Stimulated activated CD4-positive, alpha-beta T cell treated with anti-CD3 and anti-CD28 coated beads, Interleukin-12 subunit alpha, Interleukin-12 subunit beta, amount 100 ng/mL, for 48 hours (primary cell): ENCODE measurements around the gene RTTN.
"Not testable (repeated sequence)": the region's sequence is repeated elsewhere in the genome, so short reads cannot be mapped to it uniquely, and the experiment has no call there.

ENCODE experiments used
- DNase-seq, 3 donors: peaks; one replicate each; pipeline ENCODE4 v3.0.0-alpha.2; 2020; ENCODE audit warnings: low read depth in 2 of 3, low spot score in 1 of 3

Gene RTTN

DNA sequence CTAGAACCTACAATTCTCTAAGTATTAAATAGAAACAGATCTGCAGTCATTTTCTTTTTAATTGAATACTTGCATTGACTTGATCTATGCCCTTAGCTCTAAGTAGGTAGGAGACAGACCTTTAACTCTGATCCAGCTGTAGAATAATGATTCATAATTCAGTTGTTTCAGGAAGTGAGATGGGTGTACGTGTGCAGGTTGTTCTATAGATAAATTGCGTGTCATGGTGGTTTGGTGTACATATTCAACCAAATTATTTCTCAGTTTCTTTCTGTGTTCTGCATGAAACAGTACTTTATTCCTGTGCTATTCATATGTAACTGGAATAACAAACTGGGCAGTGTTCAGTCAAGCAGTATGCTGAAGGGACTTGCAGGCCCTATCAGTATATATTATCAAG lies 223.5 kb downstream of the RTTN start:
- no peak for DNase-seq

DNA sequence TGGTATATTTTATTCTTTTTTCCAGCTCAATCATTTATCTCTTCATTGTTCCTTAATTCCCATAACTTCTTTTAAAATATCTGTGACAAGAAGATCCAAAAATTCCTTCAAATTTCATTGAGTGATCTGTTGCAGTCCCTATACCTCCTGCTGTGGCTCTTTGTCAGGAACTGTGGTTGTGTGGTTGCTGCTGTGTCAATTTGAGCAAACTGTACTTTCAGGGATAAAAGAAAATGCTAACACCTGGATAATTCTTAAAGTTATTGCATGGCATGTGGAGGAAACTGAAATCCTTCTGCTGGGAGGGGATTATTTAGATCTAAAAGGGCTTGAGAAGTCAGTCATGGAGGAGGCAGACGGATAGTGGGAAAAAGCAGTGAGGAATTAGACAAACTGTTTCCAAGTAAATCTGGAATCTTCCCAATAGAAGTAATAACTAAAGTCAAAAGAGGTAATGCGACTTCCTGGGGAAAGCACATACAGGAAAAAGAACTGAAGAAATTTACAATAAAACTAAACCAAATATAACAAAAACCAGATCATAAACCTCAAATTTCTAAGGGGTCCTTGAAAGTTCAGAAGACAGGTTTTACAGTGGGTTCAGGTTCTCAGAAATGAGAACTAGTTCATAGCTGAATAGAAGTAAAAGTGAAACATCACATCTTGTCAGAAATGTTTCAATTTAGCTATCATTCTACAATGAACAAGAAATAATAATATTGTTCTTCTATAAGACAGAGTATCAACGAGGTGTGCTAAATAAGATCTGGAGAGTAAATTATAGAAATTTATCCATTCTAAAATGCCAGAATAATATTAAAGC lies 224.3 kb downstream of the RTTN start:
- DNase-seq = no peak

DNA sequence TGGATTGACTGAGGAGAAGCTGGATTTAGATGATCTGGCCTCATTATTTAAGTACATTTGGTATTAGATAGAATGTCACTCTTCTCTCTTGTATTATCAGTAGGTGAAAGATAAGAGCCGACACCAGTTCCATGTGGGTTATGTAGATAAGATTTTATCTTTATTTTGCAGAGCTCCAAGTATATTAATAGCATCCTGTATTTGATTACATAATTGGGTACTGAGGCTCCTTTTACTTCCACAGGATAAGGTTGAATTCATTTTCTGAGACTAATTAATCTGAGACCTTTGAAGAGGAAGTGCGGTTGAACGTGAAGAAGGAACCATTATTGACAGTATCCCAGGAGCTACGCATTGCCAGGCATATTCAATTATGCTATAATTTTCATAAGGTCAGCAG lies 225.0 kb downstream of the RTTN start:
- no peak for DNase-seq

DNA sequence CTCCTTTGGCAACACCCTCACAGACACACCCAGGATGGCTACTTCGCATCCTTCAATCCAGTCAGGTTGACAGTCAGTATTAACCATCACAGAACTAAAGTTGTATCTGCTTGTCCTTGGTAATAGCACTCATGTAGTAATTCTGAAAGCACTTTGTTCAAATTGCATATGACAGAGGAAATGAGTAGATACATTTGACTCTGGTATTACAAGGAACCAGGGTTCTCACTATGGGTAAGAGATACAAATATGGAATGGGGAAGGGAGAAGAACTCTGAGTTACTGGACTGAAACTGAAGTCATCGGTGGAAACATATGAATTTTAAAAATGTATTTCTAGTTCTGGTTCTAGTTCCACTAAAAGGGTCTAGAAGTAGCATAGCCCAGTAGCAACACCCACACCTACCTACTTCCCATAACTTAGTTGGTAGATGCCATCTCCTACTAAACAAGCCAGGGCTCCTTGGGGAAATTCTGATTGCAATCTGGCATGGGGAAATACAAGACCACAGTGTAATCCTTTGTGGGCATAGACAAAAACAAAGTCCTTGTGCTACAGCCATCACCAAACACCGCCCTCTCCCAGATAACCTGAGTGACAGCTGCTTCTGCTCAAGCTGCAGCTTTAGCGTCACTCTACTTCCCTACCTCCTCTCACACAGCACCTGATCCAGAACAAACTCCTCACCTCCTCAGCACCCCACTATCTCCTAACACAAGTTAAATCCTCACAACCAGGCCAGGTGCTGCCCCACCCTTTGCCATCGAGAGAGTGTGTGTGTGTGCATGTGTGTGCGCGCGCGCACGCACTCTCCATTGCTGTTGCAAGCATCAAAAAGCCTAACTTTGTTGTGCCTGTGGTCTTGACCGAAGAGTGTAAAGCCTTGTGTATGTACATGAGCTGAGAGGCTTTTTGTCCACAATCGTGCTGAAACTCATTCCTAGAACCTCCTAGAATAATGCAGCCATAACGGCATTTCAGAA lies 226.5 kb downstream of the RTTN start:
- no peak for DNase-seq

DNA sequence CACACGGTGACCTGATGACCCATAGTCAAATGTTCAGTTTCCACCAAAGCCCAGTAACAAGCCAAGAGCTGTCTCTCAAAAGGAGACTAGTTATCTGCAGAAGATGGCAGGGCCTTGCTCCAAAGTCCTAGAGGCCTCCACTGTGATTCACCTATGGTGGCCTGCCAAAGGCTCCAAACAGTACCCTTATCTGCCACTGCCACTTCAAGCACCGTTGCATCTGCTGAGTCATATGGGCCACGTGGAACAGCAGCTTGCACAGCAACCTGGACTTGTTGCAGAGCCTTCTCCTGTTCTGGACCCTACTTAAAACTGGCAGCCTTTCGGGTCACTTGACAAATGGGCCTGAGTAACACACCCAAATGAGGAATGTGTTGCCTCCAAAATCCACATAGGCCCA lies 230.2 kb downstream of the RTTN start:
- DNase-seq = not testable (repeated sequence)

DNA sequence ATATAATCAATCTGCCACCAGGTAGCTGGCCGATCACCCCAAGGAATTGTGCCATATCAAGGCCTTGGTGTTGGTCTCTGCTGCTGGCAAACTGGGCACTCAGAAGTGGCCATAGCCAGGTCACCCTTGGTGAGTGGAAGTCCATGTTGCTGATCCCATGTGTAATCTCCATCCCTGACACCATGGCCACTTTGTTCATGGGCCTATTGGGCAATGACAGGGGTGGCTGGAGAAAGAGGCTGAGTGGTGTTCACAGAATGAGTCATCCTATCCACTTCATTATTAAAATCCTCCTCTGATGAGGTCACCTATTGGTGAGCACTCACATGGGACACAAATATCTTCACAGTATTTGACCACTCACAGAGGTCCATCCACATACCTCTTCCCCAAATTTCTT lies 231.1 kb downstream of the RTTN start:
- DNase-seq = no peak

DNA sequence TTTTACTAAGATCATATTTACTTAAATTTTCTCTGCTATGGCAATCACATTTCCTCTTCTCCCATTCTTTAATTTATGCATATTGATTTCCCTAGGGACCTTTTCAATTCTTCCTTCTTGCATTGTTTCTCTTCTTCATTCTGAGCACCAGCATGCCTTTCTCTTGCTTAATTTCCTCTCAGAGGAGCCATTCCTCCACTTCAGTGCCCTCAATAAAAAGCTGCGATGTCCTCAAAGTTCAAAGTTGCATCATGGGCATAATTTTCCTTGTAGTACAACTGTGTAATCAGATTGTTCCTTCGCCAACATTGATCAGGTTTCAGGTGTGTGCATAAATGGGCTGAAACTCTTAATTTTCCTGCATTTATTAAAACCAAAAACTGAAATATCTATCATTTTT lies 236.0 kb downstream of the RTTN start:
- no peak for DNase-seq

DNA sequence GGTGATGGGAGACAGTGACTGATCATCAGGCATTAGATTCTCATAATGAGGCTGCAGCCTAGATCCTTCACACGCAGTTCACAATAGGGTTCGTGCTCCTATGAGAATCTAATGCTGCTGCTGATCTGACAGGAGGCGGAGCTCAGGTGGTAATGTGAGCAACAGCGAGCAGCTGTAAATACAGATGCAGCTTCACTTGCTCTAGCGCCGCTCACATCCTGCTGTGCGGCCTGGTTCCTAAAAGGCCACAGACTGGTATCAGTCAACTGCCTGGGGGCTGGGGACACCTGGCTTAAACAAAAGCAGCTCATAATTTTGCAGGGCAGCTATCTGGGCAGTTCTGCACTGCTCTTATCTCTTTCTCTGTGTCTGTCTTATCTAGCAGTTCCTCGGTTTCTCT lies 237.4 kb downstream of the RTTN start:
- no peak for DNase-seq

DNA sequence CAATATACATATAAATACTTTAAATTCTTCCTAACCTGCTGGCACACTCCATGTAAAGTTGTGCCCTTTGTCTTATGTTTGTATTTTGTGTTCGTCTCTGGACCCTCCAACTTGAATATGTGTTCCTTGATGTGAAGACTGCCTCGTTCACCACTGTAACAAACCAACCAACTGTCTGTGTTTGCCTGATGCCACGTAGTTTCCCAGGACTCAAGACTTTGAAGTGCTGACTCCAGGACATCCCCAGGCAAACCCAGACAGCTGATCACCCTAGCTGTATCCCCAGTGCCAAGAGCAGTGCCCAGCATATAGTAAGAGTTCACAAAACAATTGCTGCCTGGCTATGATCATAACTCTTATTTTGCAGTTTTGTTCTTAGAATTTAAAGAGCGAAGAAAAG lies 242.3 kb downstream of the RTTN start:
- DNase-seq = no peak

DNA sequence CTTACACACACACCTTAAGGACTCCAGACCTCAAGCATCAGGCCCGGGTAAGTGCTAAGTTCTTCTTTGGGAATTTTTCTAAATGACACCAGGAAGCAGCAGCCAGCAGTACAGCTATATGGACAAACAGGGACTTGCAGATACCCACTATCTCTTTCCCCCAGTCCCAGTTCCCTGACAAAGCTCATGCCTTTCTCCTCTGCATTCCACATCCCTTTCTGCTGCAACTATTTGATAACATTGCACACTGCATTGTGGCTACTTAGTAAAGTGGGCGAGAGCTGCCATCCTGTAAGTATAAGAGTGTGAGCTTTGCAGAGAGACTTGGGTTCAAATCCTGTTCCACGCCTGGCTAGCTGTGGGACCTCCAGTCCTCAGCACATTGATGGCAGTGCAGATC lies 243.8 kb downstream of the RTTN start:
- DNase-seq = no peak

DNA sequence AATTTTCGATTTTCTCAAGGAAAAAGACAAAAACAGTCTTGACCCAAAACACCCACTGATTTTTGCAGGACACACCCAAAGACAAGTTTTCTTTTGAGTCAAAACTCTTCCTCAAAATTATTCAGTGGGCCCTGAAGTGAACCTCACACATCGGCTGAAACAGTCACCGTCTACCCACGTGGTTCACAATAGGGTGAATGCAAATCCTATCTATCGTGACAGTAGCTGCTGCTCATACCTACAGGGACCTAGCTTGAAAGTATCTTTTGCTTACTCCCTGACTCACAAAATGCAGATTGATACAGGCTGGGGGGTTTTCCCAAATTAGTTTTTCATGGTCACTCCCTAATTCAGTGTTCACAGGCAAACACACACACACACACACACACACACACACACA lies 247.1 kb downstream of the RTTN start:
- no peak for DNase-seq

DNA sequence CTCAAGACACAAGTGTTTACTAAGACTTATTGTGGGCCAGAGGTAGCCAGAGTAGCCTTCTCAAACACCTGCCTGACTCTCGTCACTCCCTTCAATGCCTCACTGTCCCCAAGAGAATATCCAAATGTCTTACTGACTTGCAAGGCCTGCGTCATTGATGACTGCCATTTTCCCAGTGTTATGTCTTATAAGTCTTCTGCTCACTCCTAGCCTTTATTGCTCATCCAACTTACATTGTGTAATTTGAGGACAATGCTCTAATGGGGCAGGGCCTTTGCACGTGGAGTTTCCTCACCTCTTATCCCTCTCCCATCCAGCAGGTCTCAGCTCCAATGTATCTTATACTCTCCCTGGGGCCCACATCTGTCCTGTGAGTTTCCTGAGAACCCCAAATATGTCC lies 247.7 kb downstream of the RTTN start:
- DNase-seq = no peak

DNA sequence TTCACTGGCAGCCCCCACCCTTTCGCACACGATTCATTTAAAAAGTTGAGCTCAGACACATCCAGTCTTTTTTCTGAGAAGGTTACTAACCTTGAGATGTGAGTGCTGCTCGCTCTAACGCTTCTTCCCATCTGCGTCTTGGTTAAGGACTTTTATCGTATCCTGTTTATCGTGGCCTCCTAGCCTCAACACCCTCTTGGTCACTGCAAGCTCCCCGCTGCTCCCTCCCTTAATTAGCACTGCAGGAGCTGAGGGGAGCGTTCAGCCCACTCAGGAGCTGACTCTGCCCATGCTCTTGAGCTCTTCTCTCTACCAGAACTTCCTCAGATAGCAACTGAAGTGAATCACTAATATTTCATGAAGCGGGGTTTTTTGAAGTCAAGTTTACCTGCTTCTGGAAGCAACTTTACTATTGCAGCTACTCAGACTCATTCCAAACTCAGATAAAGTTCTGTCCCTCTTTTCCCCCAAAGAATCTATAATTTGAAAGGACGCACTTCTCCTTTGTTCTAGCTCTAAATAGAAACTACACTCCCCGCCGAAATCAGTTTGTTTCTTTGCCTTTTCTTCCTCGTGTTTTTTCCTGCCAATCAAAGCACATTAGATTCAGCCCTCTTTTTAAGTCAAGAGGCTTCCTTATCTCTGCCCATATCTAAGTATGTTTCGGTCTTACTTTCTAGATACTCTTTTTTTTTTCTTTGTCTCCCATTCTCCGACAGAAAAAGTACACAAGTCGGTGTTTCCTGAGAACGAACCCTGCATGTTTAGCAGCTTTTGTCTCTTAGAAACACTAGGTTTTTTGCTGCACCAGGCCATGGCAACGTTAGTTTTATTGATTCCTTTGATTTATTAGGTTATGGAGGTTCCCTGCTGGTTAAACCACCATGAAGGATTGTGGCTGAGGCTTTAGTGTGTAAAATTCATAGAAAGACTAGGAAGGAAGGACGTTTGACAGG lies 248.5 kb downstream of the RTTN start:
- no peak for DNase-seq

DNA sequence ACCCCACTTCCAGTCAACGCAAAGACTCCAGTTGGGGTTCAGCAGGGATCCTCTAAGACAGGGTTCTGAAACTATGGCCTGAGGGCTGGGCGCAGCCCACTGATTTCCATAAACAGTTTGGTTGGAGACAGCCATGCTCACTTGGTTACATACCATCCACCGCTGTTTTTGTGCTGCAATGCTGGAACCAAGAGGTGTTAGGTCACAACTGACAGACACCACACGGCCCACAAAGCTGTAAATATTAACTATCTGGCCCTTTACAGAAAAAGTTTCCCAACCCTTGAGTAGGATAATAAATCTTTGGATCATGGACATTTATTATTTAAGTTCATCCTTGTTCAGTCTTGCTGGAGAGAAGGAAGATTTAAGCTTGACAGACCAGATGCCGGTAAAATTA lies 249.4 kb downstream of the RTTN start:
- no peak for DNase-seq

DNA sequence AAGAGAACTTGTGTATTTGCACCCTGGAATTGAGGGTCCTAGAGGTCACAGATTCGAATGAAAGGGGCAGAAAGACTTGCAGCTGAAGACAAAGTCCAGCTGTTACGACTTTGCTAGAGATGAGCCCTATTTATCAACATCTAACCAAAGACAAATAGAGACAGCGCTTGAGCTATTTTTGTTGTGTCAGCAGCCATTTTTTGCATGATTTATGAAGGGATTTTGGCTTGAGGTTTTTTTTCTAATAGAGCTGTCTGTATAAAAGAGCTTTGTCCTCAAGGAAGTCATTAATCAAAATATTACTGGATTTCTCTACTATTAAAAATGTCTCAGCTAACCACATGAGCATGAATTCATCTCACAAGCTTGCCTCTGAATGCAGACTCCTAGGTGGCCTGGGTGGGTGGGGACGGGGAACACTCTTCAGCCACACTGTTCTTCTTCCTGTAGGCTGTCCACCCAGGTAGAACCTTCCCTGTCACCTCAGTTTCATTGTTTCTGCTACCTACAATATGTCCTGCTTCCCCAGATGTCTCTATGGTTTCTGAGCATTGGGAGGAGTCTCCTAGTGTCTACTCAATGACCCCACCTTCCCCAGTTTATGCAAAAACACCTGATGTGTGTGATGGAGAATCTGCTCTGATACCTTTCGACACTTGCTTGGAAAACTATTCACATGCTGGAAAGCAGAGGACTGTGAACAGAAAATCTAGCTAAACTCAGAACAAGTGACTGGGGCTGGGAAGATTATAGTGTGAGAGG lies 250.6 kb downstream of the RTTN start:
- no peak for DNase-seq

DNA sequence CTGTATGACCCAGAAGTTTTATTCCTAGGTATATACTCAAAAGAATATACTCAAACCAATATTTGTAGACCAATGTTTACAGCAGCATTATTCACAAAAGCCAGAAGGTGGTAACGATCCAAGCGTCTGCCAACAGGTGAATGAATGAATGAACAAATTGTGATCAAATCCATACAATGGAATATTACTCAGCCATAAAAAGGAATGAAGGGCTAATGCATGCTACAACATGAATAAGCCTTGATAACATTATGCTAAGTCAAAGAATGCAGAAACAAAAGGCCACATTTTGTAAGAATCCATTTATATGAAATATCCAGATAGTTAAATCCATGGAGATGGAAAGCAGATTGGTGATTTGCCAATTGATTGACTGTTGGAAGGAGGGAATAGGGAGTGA lies 252.3 kb downstream of the RTTN start:
- no peak for DNase-seq
